KMS-11 (cell line): ENCODE results near the gene EPHB2.

Experiments
- H2AFZ ChIP-seq: fragments of 200-600 bp; sonication (generic); 2 replicates; pipeline ENCODE4 v1.6.1; 2016; ENCODE audit warnings: antibody characterized with exemption, mixed run types, low read depth
- H3K27ac ChIP-seq: fragments of 200-600 bp; sonication (generic); 2 replicates; pipeline ENCODE4 v1.6.1; 2016; ENCODE audit warnings: mild to moderate bottlenecking, mixed run types
- H3K27me3 ChIP-seq: fragments of 200-600 bp; sonication (generic); 2 replicates; pipeline ENCODE4 v1.6.1; 2017; ENCODE audit warnings: mild to moderate bottlenecking, low read depth, mixed run types, moderate library complexity; ENCODE audit not compliant: insufficient read depth
- H3K36me3 ChIP-seq: fragments of 200-600 bp; sonication (generic); 2 replicates; pipeline ENCODE4 v1.6.1; 2017; ENCODE audit warnings: mild to moderate bottlenecking, mixed run types; ENCODE audit not compliant: insufficient read depth
- H3K4me1 ChIP-seq: fragments of 200-600 bp; sonication (generic); 2 replicates; pipeline ENCODE4 v1.6.1; 2016; ENCODE audit warnings: mild to moderate bottlenecking, low read depth, mixed run types; ENCODE audit not compliant: poor library complexity, severe bottlenecking
- H3K4me2 ChIP-seq: fragments of 200-600 bp; sonication (generic); 2 replicates; pipeline ENCODE4 v1.7.0; 2016; ENCODE audit warnings: mild to moderate bottlenecking, mixed run types
- H3K4me3 ChIP-seq: fragments of 200-600 bp; sonication (generic); IDR thresholded peaks from 2 replicates; pipeline ENCODE4 v1.6.1; 2017; ENCODE audit warnings: low read depth, low read length, mixed read lengths; ENCODE audit not compliant: insufficient read depth
- H3K79me2 ChIP-seq: fragments of 200-600 bp; sonication (generic); 2 replicates; pipeline ENCODE4 v1.6.1; 2016; ENCODE audit warnings: low read depth, mixed run types; ENCODE audit not compliant: insufficient read depth
- H3K9ac ChIP-seq: fragments of 200-600 bp; sonication (generic); 2 replicates; pipeline ENCODE4 v1.6.1; 2016; ENCODE audit warnings: mild to moderate bottlenecking, mixed run types
- H4K20me1 ChIP-seq: fragments of 200-600 bp; sonication (generic); 2 replicates; pipeline ENCODE4 v1.6.1; 2016; ENCODE audit warnings: mild to moderate bottlenecking, mixed run types; ENCODE audit not compliant: insufficient read depth
- CTCF ChIP-seq: fragments of 200-600 bp; sonication (generic); conservative IDR thresholded peaks from 2 replicates; pipeline ENCODE4 v1.6.1; 2017; ENCODE audit warnings: low read depth, mild to moderate bottlenecking, antibody characterized with exemption, low read length, moderate library complexity, mixed read lengths

EPHB2 gene

DNA sequence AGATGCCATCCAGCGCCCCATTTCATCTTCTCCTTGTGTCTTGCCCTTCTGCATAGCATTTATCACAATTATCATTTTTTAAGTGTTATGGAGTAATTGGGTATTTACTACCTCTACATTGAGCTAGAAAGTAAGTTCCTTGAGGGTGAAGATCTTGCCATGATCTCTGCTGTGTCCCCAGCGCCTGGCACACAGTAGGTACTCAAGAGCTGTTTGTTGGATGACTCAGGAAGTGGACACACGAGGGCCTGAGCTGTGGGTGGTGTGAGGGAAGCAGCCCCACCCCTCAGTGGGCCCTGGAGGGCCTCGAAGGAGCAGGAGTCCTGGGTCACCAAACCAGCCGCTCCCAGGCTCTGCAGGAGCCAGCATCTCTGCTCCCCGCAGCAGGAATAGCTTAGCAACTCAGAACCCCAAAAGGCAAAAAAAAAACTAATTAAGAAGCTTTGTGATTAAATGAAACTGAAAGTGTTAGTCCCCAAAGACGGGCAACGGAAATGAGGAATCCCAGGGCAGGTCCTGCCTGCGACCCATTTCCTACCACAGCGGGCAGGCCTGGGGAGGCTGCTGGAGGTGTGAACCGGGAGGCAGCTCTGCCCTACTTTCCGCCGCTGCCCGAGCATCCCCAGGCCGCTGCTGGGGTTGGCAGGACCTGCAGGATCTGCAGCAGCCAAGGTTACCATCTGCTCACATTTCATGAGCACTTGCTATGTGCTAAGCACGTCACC lies 174.3 kb downstream of the EPHB2 start:
- Histone ChIP-seq H3K4me2 (no peak overlapping the region), H4K20me1 (no peaks in the 10 kb centered on the region), H3K27me3 (peaks cover 83% of the 10 kb centered on the region), H3K4me1 (no peaks in the 10 kb centered on the region), H3K79me2 (no peaks in the 10 kb centered on the region), H3K27ac (no peak overlapping the region), H3K4me3 (no peak overlapping the region), H3K9ac (no peak overlapping the region), H2AFZ (no peak overlapping the region), H3K36me3 (no peaks in the 10 kb centered on the region)
- TF ChIP-seq CTCF, result no peak

DNA sequence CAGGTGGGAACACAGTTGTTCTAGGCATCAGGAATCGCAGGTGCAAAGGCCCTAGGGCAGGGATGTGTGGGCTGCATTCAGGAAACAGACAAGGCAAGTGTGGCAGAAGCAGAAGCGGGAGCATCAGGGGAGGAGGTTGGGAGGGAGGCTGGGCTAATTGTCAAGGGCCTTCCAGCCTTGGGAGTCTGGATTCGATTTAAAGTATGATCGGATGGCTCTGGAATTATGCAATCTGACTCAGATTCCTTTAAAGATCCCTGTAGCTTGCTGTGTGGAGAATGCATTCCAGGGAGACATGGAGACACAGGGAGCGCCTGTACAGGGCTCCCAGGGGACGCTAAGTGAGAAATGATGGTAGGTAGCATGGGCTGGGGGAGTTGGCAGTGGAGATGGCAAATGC lies 175.6 kb downstream of the EPHB2 start:
- no peak for TF ChIP-seq CTCF
- H4K20me1 ChIP-seq, result no peaks in the 10 kb centered on the region
- H3K9ac ChIP-seq, result no peak overlapping the region
- no peaks in the 10 kb centered on the region for H3K79me2 ChIP-seq
- no peaks in the 10 kb centered on the region for H3K4me1 ChIP-seq
- H3K4me3 ChIP-seq, result no peak overlapping the region
- H3K27me3 ChIP-seq, result peaks cover 81% of the 10 kb centered on the region
- no peak overlapping the region for H2AFZ ChIP-seq
- no peak overlapping the region for H3K4me2 ChIP-seq
- H3K27ac ChIP-seq, result no peak overlapping the region
- no peaks in the 10 kb centered on the region for H3K36me3 ChIP-seq

- Histone ChIP-seq H3K4me2 (no peak overlapping the region), H3K9ac (no peak overlapping the region), H3K4me1 (no peaks in the 10 kb centered on the region), H2AFZ (no peak overlapping the region), H3K4me3 (no peak overlapping the region), H3K27me3 (peaks cover 70% of the 10 kb centered on the region), H3K36me3 (no peaks in the 10 kb centered on the region), H3K27ac (no peak overlapping the region), H3K79me2 (no peaks in the 10 kb centered on the region), H4K20me1 (no peaks in the 10 kb centered on the region)
- TF ChIP-seq CTCF, result no peak
These were observed 176.9 kb downstream of the EPHB2 start for GRCh38 chr1:22887491-22887890.

- Histone ChIP-seq H3K36me3 (no peaks in the 10 kb centered on the region), H3K4me1 (no peaks in the 10 kb centered on the region), H3K4me3 (no peak overlapping the region), H3K79me2 (no peaks in the 10 kb centered on the region), H3K27me3 (peaks cover 60% of the 10 kb centered on the region), H3K9ac (no peak overlapping the region), H3K4me2 (no peak overlapping the region), H2AFZ (no peak overlapping the region), H4K20me1 (no peaks in the 10 kb centered on the region), H3K27ac (no peak overlapping the region)
- no peak for TF ChIP-seq CTCF
These were observed 177.9 kb downstream of the EPHB2 start for GRCh38 chr1:22888320-22889075.
